Pancreas (tissue), 10 donors: ENCODE results near the gene SLMAP. TPM values are rescaled to one million over a fixed set of nuclear protein-coding genes. Genes with fewer than 3 reads are reported as not detected.

ENCODE experiments used
- ATAC-seq, 4 donors: fragments of 200-7000 bp; cut with Tn5 transposase; one replicate each; pipeline versions ENCODE4 v1.8.0 to v1.9.1; 2020; ENCODE audit warnings: mild to moderate bottlenecking in 4 of 4, moderate library complexity in 4 of 4
- DNase-seq, 6 donors: peaks; one replicate each; pipeline ENCODE4 v3.0.0-alpha.2; 2020
- FAIRE-seq: peaks from 2 replicates; lab custom pipeline; 2012; peaks lifted over from hg19 to GRCh38; lab: Jason Lieb, UNC
- H3K27ac ChIP-seq, 4 donors: fragments of 200-600 bp; sonication (generic); 1 replicate in 3 of 4; 2 replicates in 1 of 4; pipeline versions ENCODE4 v1.5.0 to v1.8.0; 2020
- H3K27me3 ChIP-seq, 4 donors: fragments of 200-600 bp; one replicate each; pipeline ENCODE4 v1.8.0; 2021
- H3K36me3 ChIP-seq, 3 donors: fragments of 200-600 bp; sonication (generic) in 1 of 3; one replicate each; pipeline versions ENCODE4 v1.5.0 to v1.8.0; 2020 to 2021
- H3K4me1 ChIP-seq, 3 donors: fragments of 200-600 bp; one replicate each; pipeline ENCODE4 v1.8.0; 2021
- H3K4me3 ChIP-seq, 4 donors: fragments of 200-600 bp; sonication (generic) in 2 of 4; one replicate each; pipeline versions ENCODE4 v1.5.0 to v1.8.0; 2020 to 2021
- H3K9me3 ChIP-seq, 4 donors: fragments of 200-600 bp; one replicate each; pipeline ENCODE4 v1.8.0; 2021
- WGBS, 2 donors: extraction: QIAGEN DNeasy Blood & Tissue Kit; methylation state at CpG; one replicate each; pipeline ENCODE4 v1.1.7; 2013; 5-methylcytosine and 5-hydroxymethylcytosine counted together
- intact Hi-C, 3 donors: fragments of 100-400 bp; cut with DNase I; formaldehyde crosslinking; loops; one replicate each; pipeline versions ENCODE4 v1.11.1 to v1.14.2; 2022
- polyA plus RNA-seq, 2 donors: library from polyadenylated mRNA; stranded (reverse); fragments of 200-250 nt; gene quantifications; one replicate each; pipeline ENCODE4 v1.2.3, GENCODE V29; 2013
- total RNA-seq, 6 donors: library from RNA; stranded (reverse); fragmentation: NEBNext Ultra II Directional in 4 of 6; extraction: Animal tissue kit (Norgen Biotek cat#: 25700) in 4 of 6; gene quantifications; one replicate each; pipeline versions ENCODE4 v1.2.1 to v1.2.4, GENCODE V29; 2021 to 2023
- TF ChIP-seq, protein P1 (sequence below), 4 donors: fragments of 200-600 bp; sonication (generic) in 3 of 4; IDR thresholded peaks; one replicate each; pipeline versions ENCODE4 v1.5.0 to v1.8.0; 2021; ENCODE audit warnings: antibody characterized with exemption in 4 of 4
- donor health status: healthy with polysubstance abuse.
- donor health status: DM: no; HTN: no; CAD: no; lungs with moderate emphysema.
- donor health status: DM: no; HTN: no; CAD: no.
- donor health status: control.
- donor health status: control.
- donor health status: Bipolar disorder and iron deficiency.
- donor health status: DM: yes; HTN: yes; CAD: no.
- donor health status: DM: no; HTN: no; CAD: no.
- donor health status: DM: no; HTN: no; CAD: no.
- donor health status: DM: yes; HTN: yes; CAD: no.

The SLMAP gene
- total and polyA plus RNA-seq, 8 donors = 9.0 to 39.6 (median 22.7) TPM

DNA sequence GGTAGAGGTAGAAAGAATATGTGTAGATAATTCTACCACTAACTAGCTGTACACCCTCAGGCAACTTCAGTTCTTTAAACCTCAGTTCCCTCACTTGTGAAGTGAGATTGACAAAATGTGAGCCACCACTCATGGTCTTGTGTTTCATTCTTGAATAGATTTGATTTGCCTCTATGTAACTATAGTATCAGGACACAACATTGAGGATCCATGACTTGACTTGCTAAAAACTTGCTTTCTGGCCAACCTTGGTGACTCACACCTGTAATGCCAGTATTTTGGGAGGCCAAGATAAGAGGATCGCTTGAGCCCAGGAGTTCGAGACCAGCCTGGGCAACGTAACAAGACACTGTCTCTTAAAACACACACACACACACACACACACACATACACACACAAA lies 136.3 kb downstream of the SLMAP start:
- TF ChIP-seq, protein P1, sequence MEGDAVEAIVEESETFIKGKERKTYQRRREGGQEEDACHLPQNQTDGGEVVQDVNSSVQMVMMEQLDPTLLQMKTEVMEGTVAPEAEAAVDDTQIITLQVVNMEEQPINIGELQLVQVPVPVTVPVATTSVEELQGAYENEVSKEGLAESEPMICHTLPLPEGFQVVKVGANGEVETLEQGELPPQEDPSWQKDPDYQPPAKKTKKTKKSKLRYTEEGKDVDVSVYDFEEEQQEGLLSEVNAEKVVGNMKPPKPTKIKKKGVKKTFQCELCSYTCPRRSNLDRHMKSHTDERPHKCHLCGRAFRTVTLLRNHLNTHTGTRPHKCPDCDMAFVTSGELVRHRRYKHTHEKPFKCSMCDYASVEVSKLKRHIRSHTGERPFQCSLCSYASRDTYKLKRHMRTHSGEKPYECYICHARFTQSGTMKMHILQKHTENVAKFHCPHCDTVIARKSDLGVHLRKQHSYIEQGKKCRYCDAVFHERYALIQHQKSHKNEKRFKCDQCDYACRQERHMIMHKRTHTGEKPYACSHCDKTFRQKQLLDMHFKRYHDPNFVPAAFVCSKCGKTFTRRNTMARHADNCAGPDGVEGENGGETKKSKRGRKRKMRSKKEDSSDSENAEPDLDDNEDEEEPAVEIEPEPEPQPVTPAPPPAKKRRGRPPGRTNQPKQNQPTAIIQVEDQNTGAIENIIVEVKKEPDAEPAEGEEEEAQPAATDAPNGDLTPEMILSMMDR (IDR thresholded peaks at IDR 0.05) = no peak

DNA sequence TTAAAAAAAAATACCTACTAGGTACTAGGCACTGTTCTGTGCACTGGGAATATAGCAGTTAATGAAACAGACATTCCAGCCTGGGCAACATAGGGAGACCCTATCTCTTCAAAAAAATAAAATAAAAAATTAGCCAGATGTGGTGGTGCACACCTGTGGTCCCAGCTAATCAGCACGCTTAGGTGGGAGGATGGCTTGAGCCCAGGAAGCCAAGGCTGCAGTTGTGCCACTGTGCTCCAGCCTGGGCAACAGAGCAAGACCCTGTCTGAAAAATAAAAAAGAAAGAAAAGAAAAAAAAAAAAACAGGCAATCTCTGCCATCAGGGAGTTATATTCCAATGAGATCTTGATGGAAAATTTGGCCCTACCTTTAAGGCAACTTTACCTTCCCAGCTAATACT lies 137.0 kb downstream of the SLMAP start:
- TF ChIP-seq, protein P1 (IDR thresholded peaks at IDR 0.05) = no peak
- no peak for FAIRE-seq
- H3K27ac ChIP-seq = no peak overlapping the region
- peaks cover 0 to 11% (median 4%) of the 10 kb centered on the region in 3 donors for H3K36me3 ChIP-seq
- no peak for ATAC-seq
- no peak overlapping the region for H3K4me3 ChIP-seq
- H3K9me3 ChIP-seq = no peaks in the 10 kb centered on the region
- DNase-seq = no peak
- intact Hi-C loops = no loop called here
- H3K4me1 ChIP-seq = no peaks in the 10 kb centered on the region
- H3K27me3 ChIP-seq = no peaks in the 10 kb centered on the region
- 96 to 100% methylated on average over 1 of the region's 1 CpG for WGBS, 2 donors

More for the DNA sequence above, 136.3 kb downstream of the SLMAP start:
- intact Hi-C loops = no loop called here
- Histone ChIP-seq H3K27ac (no peak overlapping the region), H3K4me1 (no peaks in the 10 kb centered on the region), H3K27me3 (no peaks in the 10 kb centered on the region), H3K9me3 (no peaks in the 10 kb centered on the region), H3K36me3 (peaks cover 0 to 11% (median 4%) of the 10 kb centered on the region in 3 donors), H3K4me3 (no peak overlapping the region)
- DNase-seq (no peak), ATAC-seq (no peak), FAIRE-seq (no peak)
- 96 to 99% methylated on average over 3 of the region's 3 CpGs for WGBS, 2 donors

DNA sequence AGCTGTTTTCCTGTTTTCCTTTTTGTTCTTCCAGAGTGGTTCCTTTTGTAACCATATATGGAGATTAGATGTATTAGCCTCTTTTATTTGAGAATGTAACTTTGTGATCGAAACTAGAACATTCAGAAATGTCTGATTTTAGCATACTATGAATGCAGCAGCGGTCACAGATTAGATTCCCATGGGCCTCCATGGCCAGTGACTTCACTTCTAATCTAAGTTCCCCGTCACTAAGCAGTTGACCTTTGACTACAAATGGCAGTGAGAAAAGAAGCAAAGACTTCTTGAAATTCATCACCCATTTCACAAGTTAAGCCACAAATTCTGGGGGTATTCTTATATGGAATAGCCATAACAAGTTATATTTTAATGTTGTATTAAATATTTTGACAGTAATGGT lies 137.6 kb downstream of the SLMAP start:
- WGBS, 2 donors = 94 to 96% methylated on average over 3 of the region's 3 CpGs
- Histone ChIP-seq H3K27ac (no peak overlapping the region), H3K36me3 (peaks cover 0 to 11% (median 4%) of the 10 kb centered on the region in 3 donors), H3K4me3 (no peak overlapping the region), H3K4me1 (no peaks in the 10 kb centered on the region), H3K9me3 (no peaks in the 10 kb centered on the region), H3K27me3 (no peaks in the 10 kb centered on the region)
- FAIRE-seq (no peak), DNase-seq (no peak), ATAC-seq (no peak)
- TF ChIP-seq, protein P1 (IDR thresholded peaks at IDR 0.05) = no peak
- intact Hi-C loops = no loop called here

DNA sequence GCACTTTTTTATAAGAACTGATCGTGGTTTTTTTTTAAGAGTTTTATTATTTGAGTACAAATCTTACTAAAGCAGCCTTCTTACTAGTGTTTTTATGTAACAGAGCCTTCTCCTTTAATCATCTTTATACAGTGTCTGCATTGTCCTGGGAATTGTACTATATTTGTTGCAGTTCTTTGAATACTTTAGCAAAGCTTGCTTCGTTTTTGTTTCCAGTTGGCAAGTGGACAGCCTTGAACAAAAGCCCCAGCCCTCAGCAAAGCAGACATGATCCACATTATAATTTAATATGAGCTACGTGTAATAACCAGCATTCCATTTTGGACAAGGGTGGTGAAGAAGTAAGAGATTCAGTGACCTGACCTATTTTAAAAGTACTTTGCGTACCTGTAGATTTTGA lies 139.9 kb downstream of the SLMAP start:
- WGBS, 2 donors = 87% methylated on average over 4 of the region's 4 CpGs

DNA sequence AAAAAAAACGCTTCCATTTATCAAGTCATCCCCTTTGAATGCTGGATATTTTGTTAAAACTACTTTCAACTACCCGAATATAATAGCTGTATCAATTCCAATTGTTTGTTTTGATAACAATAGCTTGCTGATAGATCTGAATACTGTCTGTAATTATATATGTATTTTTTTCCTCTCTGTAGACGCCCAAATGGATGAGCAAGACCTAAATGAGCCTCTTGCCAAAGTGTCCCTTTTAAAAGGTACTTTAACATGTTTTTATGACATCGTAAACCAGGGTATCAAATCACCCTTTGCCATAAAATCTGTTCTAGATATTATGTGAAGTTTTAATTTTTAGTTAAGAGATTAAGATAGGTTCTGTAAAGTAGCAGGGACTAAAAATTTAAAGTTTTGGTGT lies 140.6 kb downstream of the SLMAP start:
- FAIRE-seq (no peak), ATAC-seq (no peak), DNase-seq (no peak)
- intact Hi-C loops = no loop called here
- no peaks in the 10 kb centered on the region for H3K4me1 ChIP-seq
- WGBS, 2 donors = 70 to 76% methylated on average over 4 of the region's 4 CpGs
- H3K27me3 ChIP-seq = no peaks in the 10 kb centered on the region
- TF ChIP-seq, protein P1 (IDR thresholded peaks at IDR 0.05) = no peak
- no peak overlapping the region for H3K4me3 ChIP-seq
- no peak overlapping the region for H3K27ac ChIP-seq
- no peaks in the 10 kb centered on the region for H3K9me3 ChIP-seq
- peaks cover 0 to 11% (median 4%) of the 10 kb centered on the region in 3 donors for H3K36me3 ChIP-seq

More for the DNA sequence above, 139.9 kb downstream of the SLMAP start:
- FAIRE-seq (no peak), ATAC-seq (no peak), DNase-seq (no peak)
- TF ChIP-seq, protein P1 (IDR thresholded peaks at IDR 0.05) = no peak
- intact Hi-C loops = no loop called here
- no peak overlapping the region for H3K27ac ChIP-seq
- H3K4me3 ChIP-seq = no peak overlapping the region
- H3K27me3 ChIP-seq = no peaks in the 10 kb centered on the region
- H3K36me3 ChIP-seq = peaks cover 0 to 11% (median 4%) of the 10 kb centered on the region in 3 donors
- H3K9me3 ChIP-seq = no peaks in the 10 kb centered on the region
- no peaks in the 10 kb centered on the region for H3K4me1 ChIP-seq
